A204.1 (cell line): Measurements from ENCODE around the gene RIMBP3C.
"Not testable (repeated sequence)": the region's sequence is repeated elsewhere in the genome, so short reads cannot be mapped to it uniquely, and the experiment has no call there.

Source experiments
- FAIRE-seq: peaks from 2 replicates; lab custom pipeline; 2012; peaks lifted over from hg19 to GRCh38; lab: Jason Lieb, UNC

Gene RIMBP3C

DNA sequence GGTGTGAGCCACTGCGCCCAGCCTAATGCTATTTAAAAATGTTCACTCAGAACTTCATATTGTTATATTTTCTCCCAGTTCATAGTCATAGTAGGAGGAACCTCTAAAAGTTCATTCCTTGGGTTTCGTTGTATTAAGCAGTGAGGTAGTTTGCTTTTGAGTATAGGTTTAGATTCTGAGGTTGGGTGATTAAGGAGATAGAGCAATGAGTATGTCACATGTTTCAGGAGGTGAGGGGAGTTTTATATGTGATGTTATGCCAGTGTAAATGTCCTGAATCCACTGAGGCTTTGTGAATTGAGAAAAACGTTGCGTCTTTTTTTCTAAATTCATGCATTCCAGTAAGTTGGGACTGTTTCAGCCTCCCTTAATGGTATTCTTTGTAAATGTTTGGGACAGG lies 20.4 kb upstream of the RIMBP3C start:
- FAIRE-seq = no peak

DNA sequence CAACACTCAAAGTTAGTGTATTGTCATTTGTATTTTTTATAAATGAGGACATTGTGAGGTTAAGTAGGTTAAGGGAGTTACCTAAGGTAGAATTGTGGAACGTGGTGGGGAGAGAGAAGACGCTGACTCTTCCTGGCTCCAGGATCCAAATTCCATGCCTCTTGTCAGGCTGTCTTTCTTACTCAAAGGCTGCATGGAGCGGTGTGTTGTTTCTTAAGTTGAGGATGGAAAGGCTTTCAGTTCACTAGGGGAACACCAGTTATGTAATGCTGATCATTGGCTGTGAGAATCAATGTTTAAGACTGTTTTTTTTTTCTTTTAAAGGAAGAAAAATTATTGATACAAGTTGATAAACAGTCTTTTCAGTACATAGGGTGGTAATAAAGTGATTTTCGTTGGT lies 19.1 kb upstream of the RIMBP3C start:
- FAIRE-seq = no peak

DNA sequence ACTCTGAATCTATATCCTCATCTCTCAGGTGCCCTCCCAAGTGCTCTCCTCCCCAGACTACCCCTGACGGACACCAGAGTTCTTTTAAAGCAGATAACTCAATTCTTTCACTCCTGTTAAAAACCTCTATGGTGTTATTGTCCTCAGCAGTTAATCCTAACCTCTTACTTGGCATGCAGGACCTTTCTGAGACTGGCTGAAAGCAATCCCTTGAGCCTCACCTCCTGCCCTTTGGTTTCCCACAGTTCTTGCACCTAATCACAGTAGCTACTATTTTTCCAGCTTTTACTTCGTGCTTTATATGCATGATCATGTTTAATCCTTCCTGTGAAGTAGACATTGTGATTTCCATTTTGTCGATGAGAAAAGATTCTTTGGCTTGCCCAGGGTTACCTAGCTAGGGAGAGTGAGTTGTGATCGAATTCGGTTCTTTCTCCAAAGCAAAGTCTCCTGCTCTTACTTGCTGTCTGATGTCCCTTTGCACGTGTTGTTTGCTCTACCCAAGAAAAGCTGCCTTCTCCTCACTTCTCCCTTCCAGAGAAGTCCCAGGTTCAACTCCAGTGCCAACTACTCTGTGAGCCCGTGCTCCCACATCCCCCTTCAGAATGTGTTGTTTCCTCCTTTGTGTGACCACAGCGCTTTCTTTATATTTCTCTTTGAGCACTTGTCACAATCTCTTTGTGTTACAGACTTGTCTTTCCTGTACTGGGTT lies 18.4 kb upstream of the RIMBP3C start:
- no peak for FAIRE-seq

DNA sequence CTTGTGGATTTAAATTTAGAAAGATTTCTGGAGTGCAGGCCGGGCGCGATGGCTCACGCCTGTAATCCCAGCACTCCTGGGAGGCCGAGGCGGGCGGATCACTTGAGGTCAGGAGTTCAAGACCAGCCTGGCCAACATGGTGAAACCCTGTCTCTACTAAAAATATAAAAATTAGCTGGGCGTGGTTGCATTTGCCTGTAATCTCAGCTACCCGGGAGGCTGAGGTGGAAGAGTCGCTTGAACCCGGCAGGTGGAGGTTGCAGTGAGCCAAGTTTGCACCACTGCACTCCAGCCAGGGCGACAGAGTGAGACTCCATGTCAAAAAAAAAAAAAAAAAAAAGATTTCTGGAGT lies 17.8 kb upstream of the RIMBP3C start:
- FAIRE-seq = not testable (repeated sequence)

DNA sequence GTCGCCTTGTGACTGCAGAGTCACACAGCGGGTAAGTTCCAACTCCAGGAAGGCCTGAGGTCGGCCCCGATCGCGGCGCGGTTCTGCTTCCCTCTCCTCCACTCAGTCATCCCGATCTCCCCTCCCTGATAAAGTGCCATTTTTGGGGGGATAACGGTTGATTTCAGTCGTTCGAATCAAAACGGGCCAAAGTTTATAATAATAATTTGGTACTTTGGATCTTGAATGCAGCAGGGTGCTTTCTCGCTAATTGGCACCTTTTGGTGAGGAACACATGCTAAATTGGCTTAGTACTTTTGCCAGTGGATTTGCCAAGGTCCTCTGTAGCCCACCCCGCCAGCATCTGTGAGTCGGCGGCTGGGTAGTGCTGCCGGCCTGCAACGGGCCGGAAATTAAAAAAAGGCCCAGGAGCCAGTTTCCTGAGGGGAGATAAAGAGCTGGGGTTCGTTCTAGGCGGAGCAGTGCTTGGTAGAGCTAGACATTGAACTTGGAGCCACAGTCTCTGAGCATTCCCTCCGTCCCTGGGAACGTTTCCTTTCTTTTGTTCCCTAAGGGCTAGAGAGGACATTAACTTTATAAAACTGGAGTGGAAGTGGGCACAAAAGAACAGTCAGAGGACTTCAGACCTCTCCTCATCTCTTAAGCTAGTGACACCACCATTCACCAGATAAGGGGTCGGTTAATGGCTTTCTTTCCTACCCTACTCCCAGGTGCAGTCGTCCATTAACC lies 17.2 kb upstream of the RIMBP3C start:
- FAIRE-seq = no peak

DNA sequence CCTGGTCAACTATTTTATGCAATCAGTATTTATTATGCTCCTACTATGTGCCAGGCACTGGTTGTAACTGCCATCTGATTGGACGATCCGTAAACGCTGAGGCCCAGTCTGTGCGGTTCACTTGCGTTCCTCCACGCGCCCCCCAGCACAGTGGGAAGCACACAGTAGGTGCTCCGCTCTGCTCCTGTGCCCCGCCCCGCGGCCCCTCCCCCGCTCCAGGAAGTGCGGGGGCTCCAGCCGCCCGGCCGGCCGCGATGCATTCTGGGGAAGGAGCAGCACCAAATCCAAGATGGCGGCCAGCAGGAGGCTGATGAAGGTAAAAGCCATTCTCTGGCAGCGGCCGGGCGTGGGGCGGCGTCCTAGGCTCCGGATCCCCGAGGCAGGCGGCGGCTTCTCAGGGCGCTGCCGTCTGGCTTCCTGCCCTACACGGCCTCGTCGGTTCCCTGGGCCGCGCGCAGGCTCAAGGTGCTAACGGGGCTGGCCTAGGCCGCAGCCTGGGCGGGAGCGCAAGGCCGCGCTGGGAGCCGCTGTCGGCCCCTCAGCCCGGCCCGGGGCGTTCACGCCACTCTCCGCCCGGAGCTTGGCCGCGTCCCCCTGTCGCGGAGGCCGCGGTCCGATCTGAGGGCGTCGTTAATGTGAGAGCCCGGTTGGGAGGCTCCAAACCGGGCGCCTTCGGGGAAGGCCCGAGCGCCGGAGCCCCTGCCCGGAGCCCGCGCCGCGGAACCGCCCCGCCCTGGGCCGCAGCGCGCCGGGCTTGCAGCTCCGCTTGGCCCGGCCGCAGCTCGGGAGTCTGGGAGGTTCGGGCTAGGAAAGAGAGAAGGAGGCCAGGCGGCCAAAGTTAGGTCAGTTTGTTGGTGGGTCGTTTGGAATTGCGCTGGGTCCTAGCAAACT lies 16.4 kb upstream of the RIMBP3C start, which contains the start of gene UBE2L3:
UBE2L3 (plus strand) TSS at position 259 of the 891 bp plus-strand sequence; CDS start at position 290, 31 bp downstream.
- no peak for FAIRE-seq

DNA sequence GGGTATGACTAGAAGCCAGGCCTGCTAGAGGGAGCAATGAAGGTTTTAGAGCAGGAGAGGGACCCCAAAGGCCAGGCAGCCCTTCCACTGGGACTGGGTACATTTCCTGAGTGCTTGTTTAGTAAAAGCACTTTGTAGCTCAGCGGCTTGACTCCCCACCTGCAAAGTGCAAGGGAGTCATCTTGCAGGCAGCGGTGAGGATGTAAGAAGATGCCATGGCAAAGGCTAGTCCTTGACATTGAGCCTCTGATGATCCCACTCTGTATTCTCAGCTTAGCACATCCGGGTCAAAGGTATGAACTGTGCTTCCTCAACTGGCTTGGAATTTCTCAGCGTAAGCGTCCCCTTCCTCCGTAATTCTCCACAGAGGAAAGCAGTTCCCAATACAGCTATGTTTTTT lies 13.2 kb upstream of the RIMBP3C start:
- FAIRE-seq = no peak

DNA sequence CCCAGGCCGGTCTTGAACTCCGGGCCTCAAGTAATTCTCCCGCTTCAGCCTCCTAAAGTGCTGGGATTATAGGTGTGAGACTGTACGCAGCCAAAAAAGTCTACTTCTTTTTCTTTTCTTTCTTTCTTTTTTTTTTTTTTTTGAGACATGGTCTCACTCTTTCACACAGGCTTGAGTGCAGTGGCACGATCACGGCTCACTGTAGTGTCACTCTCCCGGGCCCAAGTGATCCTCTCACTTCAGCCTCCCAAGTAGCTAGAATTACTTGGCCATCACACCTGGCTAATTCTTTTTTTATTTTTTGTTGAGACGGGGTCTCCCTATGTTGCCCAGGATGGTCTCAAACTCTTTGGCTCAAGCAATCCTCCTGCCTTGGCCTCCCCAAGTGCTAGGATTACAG lies 12.7 kb upstream of the RIMBP3C start:
- FAIRE-seq = no peak

DNA sequence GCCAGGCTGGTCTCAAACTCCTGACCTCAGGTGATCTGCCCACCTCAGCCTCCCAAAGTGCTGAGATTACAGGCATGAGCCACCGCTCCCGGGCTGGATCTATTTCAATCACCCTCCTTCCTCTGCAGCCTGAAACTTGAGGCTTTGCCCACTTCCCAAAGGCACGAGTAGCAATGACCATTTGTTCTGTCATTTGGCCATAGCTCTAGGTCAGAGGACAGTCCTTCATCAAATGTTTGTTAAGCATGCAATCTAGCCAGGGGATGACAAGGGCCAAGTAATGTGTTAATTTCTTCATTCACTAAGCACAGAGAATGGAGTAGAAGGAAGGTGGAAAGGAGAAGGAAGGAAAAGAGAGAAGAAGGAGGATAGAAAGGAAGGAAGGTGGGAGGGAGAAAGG lies 9.4 kb upstream of the RIMBP3C start:
- FAIRE-seq = not testable (repeated sequence)

DNA sequence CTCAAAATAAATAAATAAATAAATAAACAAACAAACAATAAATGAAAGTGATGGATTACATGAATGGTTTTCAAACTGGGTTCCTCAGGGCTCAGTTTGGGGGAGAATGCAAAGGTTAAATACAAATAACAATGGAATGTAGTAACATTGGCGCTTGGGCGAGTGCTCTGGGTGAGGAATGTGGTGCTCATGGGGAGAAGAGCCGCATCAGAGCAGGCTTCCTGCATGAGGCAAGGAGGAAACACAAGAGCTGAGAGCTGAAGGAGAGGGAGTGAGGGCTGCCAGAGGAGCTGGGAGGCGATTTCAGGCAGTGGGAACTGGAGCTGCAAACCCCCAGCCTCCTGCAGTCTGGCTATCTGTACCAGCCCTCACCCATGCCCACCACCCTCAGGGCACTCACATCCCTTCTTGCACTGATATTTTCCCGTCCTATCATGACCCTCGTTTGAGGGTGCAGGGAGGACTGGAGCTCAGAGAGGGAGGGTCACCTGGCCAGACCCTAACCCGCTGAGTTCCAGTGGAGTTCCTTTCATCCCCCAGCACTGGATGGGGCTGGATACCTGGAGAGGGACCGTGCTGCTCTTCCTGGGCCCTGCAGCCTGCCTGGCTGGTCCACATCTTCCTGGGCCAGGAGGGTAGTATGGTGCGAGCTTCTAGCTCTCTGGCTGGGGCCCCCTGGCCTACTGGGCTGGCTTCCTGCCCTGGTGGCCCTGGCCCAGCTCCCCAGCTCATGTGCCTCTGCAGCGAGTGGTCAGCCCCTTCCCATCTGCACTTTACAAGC lies 8.3 kb upstream of the RIMBP3C start:
- FAIRE-seq = not testable (repeated sequence)

DNA sequence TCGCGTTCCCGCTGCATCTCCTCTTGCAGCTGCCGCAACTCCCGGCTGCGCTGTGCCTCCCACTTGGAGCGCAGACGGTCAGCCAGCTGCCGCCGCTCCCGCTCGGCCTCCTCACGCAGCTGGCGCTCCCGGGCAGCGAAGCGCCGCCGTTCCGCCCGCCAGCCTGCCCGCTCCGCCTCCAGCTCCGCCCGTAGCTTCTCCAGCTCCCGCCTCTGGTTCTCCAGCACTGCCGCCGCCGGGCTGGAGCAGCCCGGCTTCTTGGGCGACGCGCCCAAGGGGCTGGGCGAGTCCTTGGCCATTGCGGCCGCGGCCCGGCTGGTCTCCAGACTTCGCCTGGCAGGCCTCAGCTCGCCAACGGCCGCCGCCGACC lies 598 bp downstream of the RIMBP3C start:
- FAIRE-seq = not testable (repeated sequence)

DNA sequence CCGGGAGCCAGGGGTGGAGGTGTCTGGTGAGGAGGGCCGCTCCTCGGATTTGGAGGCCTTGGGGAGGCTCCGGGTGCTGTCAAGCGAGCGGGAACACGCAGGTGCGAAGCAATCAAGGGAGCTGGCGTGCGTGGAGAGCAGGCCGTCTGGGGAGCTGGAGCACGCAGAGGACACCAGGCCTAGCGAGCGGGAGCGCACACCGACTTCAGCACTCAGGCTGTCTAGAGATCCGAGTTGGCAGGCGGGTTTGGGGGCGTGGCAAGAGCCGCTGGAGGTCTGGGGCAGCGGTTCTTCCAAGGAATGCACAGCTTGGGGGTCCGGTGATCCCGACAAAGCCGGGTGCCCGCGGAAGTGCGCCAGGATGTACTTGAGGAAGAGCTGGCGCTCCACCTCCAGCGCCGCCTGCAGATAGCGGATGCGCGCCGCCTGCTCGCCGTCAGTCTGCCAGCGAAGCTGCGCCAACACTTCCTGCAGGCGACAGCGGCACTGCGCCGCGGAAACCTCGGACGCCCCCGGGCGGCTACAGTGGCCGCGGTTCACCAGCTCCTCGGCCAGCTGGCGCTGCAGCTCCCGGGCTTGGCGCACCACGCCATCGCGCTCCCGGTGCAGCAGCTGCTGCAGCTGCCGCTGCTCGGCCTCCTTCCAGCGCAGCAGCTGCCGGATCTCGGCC lies 1.1 kb downstream of the RIMBP3C start:
- FAIRE-seq = not testable (repeated sequence)

DNA sequence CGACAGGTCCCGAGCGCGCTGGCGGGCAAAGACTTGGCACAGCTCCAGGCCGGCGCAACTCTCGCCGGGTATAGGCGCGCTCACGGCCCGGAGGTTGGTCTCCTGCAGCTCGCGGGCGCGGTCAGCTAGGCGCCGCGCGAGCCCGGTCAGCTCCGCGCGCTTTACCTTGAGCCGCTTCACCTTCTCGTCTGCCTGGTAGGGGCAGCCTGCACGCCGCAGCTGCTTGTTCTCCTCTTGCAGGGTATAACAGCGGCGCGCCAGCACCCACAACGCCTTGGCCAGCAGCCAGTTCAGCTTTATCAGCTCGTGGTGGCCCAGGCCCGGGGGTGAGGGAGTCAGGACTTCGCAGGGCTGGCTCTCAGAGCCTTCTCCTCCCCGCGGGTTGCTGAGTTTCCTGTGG lies 1.7 kb downstream of the RIMBP3C start:
- FAIRE-seq = not testable (repeated sequence)

DNA sequence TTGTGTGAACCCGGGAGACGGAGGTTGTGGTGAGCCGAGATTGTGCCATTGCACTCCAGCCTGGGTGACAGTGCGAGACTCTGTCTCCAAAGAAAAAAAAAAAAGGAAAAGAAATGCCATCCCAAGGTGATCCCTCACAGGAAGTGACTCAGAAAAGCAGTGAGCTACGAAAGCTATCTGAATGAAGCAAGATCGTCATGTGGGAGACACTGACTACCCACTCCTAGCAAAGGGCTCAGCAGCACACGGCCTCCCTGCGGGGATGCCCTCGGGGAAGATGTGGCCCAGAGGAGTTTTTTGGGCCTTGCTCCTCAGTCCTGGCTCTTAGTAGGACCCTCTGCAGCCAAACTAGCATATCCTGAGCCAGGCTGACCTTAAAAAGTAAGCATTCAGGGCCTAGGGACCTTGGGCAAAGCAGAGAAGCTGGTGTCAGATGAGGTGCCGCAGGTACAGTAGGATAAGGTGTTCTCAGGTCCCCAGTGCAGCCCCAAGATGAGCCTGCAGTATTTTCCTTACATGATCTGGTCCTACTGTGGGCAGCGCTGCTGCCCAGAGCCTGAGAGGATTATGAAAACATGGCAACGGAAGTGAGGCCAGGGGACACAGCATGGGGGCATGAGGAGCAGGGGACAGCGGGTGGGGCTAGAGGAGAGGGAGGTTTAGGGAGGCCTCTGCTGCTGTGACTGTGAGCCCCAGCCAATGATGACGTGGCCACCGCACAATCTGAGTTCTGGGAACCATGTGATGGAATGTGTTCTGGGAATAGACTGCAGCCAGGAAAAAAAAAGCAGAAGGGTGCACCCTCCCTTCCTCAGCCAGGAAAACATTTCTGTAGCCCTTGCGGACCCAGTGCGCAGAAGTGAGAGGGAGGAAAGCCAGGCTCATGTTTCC lies 6.6 kb downstream of the RIMBP3C start:
- FAIRE-seq = not testable (repeated sequence)

DNA sequence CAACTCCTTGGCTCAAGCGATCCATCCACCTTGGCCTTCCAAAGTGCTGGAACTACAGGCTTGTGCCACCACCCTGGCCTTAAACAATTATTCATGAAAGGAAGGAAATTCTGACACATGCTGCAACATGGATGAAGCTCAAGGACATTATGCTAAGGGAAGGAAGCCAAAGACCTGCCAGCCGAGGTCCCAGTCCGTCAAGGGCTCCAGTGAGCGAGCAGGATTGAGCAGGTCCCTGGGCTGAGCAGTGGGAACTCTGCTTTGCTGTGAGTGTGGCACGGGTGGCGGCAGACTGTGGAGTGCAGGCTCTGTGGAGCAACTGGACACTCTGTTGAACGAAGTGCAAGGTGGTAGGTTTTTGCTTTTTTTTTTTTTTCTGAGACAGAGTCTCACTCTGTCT lies 11.4 kb downstream of the RIMBP3C start:
- FAIRE-seq = not testable (repeated sequence)

DNA sequence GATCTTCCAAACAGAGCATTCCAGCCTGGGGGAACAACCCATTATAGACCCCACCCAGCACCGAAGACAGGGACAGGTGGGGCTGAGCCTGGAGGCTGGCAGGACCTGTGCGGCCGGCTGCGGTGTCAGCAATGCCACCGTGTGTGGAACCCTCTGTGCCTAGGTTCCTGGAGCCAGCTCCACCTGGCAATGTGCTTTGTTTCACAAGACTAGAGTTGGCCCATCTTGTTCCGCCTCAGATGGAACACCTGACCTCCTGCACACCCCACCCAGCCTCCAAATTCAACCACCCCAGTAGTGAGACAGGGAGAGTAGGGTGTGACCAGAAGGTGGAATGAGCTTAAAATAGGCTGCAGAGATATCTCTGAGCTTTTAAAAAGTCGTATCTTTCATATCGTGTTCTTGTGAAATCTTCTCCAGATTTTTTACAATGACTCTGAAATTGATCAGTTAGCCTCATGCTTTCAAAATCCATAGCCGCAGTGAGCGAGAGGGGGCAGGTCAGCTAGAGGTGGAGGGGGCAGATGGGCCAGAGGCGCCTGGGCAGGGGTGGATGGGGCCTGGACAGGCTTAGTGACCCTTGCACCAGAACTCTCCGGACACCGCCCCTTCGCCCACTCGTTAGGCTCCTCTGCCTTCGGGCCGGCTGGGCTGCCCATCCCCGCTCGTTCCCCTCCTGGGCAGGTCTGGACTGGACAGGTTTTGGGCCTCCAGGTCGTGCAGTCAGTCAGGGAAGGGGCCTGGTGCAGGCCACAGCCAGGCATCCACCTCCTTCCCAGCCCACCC lies 18.2 kb downstream of the RIMBP3C start:
- FAIRE-seq = not testable (repeated sequence)

DNA sequence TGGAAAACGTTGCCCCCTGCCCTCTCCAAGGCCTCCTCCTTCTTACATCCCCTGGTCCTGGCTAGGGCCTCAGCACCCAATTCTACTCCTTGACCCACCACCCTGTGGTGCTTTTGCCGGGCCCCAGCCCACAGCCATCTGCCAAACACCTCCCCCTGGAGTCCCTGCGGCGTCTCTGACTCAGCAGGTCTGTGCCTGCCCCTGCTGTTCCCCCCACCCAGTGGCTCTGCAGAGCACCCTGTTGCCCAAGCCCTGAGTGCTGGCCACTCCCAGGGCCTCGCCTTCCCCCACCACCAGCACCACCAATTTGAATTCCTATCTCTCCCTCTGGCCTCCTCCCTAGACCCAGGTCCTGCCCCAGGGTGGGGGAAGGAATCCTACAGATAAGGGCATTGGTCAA lies 19.7 kb downstream of the RIMBP3C start:
- FAIRE-seq = not testable (repeated sequence)

DNA sequence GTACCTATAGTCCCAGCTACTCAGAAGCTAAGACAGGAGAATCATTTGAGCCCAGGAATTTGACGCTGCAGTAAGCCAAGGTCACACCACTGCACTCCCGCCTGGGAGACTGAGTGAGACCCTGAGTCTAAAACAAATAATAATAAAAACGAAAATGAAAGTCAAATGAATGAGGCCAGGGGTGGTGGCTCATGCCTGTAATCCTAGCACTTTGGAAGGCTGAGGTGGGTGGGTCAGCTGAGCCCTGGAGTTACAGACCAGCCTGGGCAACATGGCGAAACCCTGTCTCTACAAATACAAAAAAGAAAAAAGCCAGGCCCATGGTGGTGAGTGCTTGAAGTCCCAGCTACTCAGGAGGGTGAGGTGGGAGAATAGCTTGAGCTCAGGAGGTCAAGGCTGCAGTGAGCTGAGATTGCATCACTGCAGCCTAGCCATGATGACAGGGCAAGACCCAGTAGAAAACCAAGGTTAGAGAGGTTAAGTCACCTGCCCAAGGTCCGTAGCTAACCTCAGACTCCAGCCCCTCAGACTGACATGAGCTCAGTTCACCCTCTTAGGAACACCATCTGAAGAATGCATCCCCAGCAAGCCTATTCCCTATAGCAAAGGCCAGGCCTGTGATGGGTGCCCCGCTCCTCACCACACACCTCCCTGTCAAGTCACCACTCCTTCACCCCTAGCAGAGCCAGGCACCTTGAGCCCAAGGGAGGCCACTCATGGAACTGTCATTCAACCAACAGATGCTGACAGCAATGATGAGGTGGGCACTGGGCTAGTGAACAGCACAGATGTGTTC lies 24.4 kb downstream of the RIMBP3C start:
- FAIRE-seq = not testable (repeated sequence)
